ENCODE data around the gene CCDC34.

- TF ChIP-seq, protein P1, sequence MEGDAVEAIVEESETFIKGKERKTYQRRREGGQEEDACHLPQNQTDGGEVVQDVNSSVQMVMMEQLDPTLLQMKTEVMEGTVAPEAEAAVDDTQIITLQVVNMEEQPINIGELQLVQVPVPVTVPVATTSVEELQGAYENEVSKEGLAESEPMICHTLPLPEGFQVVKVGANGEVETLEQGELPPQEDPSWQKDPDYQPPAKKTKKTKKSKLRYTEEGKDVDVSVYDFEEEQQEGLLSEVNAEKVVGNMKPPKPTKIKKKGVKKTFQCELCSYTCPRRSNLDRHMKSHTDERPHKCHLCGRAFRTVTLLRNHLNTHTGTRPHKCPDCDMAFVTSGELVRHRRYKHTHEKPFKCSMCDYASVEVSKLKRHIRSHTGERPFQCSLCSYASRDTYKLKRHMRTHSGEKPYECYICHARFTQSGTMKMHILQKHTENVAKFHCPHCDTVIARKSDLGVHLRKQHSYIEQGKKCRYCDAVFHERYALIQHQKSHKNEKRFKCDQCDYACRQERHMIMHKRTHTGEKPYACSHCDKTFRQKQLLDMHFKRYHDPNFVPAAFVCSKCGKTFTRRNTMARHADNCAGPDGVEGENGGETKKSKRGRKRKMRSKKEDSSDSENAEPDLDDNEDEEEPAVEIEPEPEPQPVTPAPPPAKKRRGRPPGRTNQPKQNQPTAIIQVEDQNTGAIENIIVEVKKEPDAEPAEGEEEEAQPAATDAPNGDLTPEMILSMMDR (conservative IDR thresholded peaks at IDR 0.05; ENCODE audit: low read length), result no peak
- no peak for TF ChIP-seq EZH2phosphoT487 (IDR thresholded peaks at IDR 0.05; ENCODE audit: borderline replicate concordance, low read depth, low read length)
Observed at GRCh38 chr11:27354359-27354965, 8.6 kb downstream of the CCDC34 start.

All from OCI-LY7 (cell line).